Mononuclear cell (primary cell): Measurements from ENCODE around the gene GASK1A. TPM values are rescaled to one million over a fixed set of nuclear protein-coding genes. Genes with fewer than 3 reads are reported as not detected.
"Not testable (repeated sequence)": the region's sequence is repeated elsewhere in the genome, so short reads cannot be mapped to it uniquely, and the experiment has no call there.

Experiments
- H3K27me3 ChIP-seq: 2 replicates; pipeline ENCODE4 v1.6.0; 2011; ENCODE audit warnings: low read length, control low read depth; ENCODE audit not compliant: insufficient read depth
- H3K4me1 ChIP-seq: 2 replicates; pipeline ENCODE4 v1.5.1; 2011; ENCODE audit warnings: mild to moderate bottlenecking, low read length, control low read depth; ENCODE audit not compliant: insufficient read depth
- H3K4me3 ChIP-seq: 2 replicates; pipeline ENCODE4 v1.5.1; 2011; ENCODE audit warnings: mild to moderate bottlenecking, low read length, moderate library complexity
- H3K9me3 ChIP-seq: 2 replicates; pipeline ENCODE4 v1.5.1; 2011; ENCODE audit warnings: low read depth, mild to moderate bottlenecking, control low read depth, low read length
- total RNA-seq: library from RNA; depleted of rRNA; stranded (reverse); fragments of >200 nt; gene quantifications from one replicate; pipeline ENCODE4 v1.2.3, GENCODE V29; 2012

Gene GASK1A
- total RNA-seq, 1 donor: 0.10 TPM

DNA sequence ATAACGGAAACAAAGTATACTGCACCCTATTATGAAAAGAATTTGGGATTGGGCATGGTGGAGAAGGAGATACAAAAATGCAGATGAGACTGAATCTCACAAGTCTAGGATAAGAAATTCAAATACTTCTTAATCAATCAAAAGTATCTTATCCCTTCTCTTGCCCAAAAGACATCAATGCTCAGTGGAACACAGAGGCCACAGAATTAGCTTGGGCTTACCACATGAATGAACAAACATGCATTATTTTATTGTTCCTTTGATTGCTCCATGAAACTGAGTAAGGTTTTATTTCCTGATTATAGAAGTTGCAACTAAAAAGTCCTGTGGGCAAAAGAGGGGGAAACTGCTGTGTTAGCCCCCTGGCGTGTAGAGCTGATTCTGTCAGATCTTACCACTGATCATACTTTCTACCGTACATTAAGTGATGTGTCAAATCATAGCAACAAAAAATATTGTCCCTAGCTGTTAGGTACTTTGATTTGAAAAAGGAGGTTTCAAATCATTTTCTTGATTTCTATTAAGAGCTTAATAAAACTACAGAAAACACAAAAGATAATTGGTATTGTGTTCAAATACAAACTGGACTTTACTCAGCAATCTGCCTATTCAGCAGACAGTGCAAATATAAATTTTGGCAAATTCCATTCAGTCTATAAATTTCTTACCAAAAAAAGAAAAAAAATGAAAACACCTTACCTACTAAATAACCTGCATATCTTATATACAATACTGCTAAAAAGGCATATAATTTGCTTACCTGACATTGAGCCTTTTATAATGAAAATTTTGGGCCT, 7.9 kb upstream of the GASK1A start:
- no peaks in the 10 kb centered on the region for H3K27me3 ChIP-seq
- no peak overlapping the region for H3K4me3 ChIP-seq
- no peaks in the 10 kb centered on the region for H3K4me1 ChIP-seq
- no peaks in the 10 kb centered on the region for H3K9me3 ChIP-seq

DNA sequence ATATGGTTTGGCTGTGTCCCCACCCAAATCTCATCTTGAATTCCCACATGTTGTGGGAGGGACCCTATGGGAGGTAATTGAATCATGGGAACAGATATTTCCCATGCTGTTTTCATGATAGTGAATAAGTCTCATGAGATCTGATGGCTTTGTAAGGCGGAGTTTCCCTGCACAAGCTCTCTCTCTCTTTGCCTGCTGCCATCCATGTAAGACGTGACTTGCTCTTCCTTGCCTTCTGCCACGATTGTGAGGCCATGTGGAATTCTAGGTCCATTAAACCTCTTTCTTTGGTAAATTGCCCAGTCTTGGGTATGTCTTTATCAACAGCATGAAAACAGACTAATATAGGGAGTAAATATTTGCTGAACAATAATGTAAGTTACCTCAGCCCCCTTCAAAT, 4.2 kb upstream of the GASK1A start:
- Histone ChIP-seq H3K27me3 (peaks cover 19% of the 10 kb centered on the region), H3K4me1 (peaks cover 12% of the 10 kb centered on the region)
- not testable (repeated sequence) for H3K9me3 ChIP-seq, H3K4me3 ChIP-seq

DNA sequence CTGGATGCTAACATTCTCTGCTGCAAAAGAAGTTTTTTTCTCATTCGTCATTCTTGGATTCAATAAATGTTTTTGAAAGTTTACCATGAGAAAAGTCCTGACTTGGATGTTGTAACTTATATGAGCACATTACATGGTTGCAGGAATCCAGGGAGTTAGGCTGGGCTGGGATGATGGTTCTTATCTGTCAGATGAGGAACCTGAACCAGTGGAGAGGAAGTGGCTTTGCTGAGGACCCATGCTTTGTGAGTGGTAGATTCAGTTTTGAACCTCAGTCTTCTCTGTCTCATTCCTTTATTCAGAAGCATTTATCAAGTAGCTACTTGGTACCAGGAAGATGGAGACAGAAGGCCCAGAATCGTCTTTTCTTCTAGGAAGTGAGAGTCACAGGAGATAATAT, 3.7 kb upstream of the GASK1A start:
- peaks cover 24% of the 10 kb centered on the region for H3K27me3 ChIP-seq
- peaks cover 14% of the 10 kb centered on the region for H3K4me1 ChIP-seq
- no peak overlapping the region for H3K4me3 ChIP-seq
- no peaks in the 10 kb centered on the region for H3K9me3 ChIP-seq

DNA sequence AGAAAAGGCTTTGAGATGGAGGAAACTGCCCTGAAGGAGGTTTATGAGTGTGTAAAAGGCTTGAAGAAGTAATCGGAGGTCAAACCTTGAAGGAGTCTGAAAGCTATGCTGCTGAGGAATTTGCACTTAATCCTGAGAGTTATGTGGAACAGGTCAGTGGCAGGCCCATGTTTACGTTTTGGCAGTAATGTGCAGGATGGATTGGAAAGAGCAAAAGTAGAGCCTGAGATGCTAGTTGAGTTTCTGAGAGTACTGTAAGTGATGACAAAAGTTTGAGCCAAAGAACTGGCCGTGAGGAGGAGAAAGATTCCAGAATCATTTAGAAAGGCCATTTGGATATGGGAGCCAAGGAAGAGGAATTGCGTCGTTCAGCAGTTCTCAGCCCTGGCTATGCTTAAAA, 3.2 kb upstream of the GASK1A start:
- no peaks in the 10 kb centered on the region for H3K9me3 ChIP-seq
- H3K27me3 ChIP-seq: peaks cover 29% of the 10 kb centered on the region
- H3K4me3 ChIP-seq: no peak overlapping the region
- peaks cover 14% of the 10 kb centered on the region for H3K4me1 ChIP-seq

DNA sequence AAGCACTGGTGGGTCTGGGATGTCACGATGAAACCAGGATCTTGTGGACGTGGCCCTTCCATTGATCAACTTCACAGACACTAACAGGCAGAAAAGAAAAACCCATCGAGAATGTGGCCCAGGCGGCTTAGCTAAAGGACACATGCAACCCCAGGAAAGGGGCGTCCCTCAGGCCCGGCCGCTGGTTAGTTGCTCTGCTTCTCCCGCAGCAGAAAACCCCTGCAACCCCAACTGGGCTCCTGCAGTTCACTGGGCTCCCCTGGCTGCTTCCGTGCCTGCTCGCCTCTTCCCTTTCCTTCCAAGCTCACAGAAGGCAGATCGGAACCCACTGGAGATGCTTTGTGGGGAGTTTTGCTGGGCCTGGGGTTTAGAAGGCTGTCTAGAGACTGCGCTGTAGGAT, 1.1 kb downstream of the GASK1A start:
- no peak overlapping the region for H3K4me3 ChIP-seq
- H3K4me1 ChIP-seq: peaks cover 14% of the 10 kb centered on the region
- peaks cover 37% of the 10 kb centered on the region for H3K27me3 ChIP-seq
- H3K9me3 ChIP-seq: no peaks in the 10 kb centered on the region

DNA sequence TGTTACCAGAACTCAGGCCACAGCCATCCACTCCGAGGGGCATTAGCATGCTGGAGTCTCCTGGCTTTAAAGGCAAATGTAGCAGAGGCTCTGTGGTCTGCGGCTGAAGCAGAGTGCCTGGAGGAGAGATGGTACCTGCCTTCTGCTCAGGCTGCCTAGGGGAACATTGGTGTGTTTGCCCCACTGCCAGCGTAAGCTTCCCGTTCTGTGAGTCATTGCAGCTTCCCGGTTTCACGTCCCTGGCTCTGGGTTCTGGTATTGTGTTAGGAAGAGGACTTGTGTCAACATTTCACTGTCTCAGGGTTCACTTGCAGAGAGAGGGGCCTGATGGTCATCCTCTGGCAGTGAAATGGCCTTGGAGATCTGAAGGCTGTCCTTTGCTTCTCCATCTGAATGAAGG, 1.8 kb downstream of the GASK1A start:
- H3K9me3 ChIP-seq: no peaks in the 10 kb centered on the region
- H3K4me1 ChIP-seq: peaks cover 14% of the 10 kb centered on the region
- H3K4me3 ChIP-seq: no peak overlapping the region
- peaks cover 37% of the 10 kb centered on the region for H3K27me3 ChIP-seq

DNA sequence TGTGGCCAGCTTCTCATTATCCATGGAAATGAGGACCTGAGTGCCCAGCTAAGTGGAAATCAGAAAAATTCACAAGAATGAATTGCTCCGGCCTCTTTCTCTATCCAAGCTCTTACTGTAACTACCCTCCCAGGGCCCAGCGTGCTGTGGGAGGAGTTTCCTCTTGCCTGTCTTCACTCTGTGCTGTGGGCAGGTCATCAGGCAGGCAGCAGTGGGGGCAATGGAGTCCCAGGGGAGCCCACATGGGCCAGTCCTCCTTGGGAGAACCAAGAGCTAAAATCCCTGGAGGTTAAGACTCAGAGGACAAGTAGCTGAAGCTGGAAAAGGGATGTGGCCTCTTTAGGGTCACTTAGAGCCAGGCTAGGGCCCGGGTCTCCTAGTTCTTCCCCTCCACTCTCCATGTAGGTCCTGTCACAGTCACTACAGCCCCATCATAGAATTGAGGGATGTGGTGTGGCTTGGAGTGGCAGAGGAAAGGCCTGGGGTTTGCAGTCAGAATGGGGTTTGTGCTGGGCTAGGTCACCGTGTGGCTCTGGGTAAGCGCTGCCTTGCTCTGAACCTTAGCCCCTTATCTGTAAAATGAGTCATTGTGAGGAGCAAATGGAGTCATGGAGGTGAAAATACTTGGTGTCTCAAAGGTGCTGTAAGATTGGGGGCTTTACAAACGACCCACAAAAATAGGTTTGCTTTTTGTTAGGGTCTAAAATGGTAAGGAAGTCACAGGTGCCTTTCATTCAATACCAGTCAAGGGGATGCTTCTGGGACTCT, 3.7 kb downstream of the GASK1A start:
- no peak overlapping the region for H3K4me3 ChIP-seq
- H3K27me3 ChIP-seq: peaks cover 36% of the 10 kb centered on the region
- H3K4me1 ChIP-seq: peaks cover 14% of the 10 kb centered on the region
- H3K9me3 ChIP-seq: no peaks in the 10 kb centered on the region

DNA sequence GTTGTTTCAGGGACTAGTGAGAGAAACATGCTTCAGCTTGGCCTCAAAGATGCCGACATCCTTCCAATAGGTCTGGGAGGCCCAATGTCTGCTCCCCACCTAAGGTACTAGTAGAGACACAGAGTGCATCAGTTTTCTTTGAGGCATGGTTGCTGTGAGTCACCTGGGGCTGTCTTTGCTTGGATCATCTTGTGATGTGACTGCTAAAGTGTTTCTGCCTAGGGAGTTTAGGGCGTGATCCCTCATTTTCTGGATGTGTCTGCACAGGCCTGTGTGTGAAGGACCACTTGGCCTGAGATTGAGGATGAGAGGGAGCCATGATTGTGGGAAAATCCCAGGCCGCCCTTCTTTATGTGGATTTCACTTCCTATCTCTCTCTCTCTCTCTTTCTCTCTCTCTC, 4.8 kb downstream of the GASK1A start:
- H3K4me3 ChIP-seq: no peak overlapping the region
- H3K27me3 ChIP-seq: peaks cover 25% of the 10 kb centered on the region
- H3K9me3 ChIP-seq: no peaks in the 10 kb centered on the region
- peaks cover 11% of the 10 kb centered on the region for H3K4me1 ChIP-seq

DNA sequence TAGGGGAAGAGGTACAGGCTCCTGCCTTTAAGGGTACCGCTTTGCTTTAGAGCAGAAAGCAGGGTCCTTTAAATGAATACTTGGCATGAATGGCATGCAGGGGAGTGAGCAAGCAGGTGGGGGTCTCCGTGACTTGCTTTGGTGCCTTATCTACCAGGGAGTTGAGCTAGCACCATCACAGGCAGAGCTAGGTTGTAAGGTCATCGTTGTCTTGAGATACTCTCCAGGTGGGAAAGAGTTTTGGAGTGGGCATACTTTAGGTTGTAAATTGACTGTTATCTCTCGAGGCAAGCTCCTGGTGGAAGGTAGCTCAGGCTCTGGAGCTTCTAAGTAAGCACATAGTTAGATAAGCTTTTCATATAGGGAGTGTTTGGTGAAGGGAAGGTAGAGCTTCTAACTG, 5.6 kb downstream of the GASK1A start:
- no peaks in the 10 kb centered on the region for H3K9me3 ChIP-seq
- no peak overlapping the region for H3K4me3 ChIP-seq
- peaks cover 20% of the 10 kb centered on the region for H3K27me3 ChIP-seq
- peaks cover 4% of the 10 kb centered on the region for H3K4me1 ChIP-seq

DNA sequence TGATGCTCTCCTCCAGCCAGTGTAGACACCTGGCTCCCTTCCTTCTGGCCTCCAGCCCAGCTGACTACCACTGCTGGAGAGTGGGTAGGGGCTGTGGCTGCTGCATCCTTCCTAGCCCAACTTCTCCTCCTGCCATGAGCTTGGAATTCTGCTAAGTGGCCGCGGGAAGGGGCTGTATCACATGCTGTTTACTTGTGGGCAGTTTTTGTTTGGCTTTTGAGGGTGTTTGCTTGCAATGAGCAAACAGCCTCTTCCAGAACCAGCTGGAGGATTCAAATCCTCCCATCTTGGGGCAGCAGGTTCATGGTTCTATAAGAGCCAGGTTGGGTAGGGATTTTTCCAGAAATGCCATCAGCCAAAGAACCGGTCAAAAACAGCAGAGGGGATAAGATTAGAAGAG, 9.0 kb downstream of the GASK1A start:
- H3K27me3 ChIP-seq: no peaks in the 10 kb centered on the region
- H3K9me3 ChIP-seq: no peaks in the 10 kb centered on the region
- H3K4me1 ChIP-seq: no peaks in the 10 kb centered on the region
- no peak overlapping the region for H3K4me3 ChIP-seq

DNA sequence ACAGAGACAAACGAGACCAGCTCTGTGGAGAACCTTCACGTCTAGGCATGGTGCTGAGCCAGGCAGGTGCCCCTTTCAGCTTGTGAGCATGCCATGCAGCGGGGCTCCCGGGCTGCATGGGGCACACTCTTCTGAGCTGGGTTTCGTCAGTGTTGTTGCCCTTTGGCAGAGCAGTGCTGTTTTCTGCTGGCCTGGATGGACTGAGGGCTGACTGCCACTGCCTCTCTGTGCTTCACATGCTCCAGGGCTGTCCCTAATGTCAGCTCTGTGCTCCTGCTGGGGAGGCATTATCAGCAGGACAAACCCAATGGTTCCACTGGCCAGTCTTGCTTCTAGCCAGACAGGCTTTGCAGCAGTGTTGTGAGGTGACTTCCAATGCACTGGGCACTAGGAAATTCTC, 9.5 kb downstream of the GASK1A start:
- no peaks in the 10 kb centered on the region for H3K27me3 ChIP-seq
- H3K9me3 ChIP-seq: no peaks in the 10 kb centered on the region
- H3K4me3 ChIP-seq: no peak overlapping the region
- no peaks in the 10 kb centered on the region for H3K4me1 ChIP-seq

DNA sequence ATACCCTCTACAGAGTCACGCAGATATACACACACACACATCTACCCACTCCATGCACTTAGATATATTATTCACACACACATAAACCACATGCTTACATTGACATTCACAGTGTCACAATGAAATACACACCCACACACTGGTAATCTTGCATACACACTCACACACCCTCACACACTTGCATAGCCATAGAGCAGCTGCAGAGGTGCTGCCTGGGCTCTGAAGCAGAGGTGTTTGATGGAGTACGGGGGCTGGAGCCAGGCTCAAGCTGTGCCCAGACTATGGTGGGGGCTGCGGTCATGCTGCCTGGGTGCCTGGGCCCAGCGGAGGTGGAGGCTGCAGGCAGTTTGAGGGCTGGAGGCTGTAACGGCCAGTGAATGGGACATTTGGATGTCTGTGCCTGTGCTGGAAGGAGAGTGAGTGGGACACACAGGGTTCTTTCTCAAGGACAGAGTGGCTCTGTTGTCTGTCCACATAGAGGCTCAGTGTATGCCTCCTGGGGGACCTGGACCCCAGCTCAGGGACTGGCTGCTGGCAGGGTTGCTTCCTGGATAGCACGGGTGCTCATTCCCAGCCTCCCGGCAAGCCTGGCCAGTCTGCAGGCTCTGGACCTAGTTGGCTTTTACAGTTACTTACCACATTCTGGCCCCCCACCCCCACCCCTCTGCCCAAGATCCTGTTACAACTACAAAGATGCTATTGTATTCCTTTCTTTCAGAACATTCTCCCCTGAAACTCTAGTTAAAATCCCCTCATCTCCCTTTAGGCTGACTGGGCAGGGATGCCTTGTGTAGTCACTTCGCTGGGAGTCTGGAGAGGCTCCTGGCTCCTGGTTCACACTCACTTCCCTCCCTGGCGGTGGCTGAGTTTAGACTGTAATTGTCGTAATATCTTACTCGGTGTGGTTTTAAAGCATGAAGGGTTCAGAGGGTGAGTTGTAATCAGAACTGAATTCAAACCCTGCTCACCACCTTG, 12.5 kb downstream of the GASK1A start:
- H3K9me3 ChIP-seq: no peaks in the 10 kb centered on the region
- H3K27me3 ChIP-seq: no peaks in the 10 kb centered on the region
- no peak overlapping the region for H3K4me3 ChIP-seq
- H3K4me1 ChIP-seq: no peaks in the 10 kb centered on the region

DNA sequence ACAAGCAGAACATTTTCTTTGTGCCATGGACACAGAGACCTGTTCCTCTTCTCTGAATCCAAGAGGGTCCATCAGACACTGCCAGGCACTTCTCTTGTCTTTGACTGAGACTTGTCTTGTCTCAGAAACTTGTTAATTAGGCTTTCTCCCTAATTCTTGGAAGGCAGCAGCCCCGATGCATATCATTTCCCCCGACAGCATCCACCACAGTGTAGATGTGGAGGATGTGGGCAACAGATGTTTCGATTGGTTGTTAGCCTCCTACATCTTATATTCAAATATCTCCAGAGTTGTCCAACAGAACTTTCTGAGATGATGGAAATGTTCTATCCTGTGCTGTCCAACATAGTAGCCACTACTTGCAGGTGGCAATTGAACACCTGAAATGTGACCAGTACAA, 15.5 kb downstream of the GASK1A start:
- Histone ChIP-seq H3K4me3 (no peak overlapping the region), H3K27me3 (no peaks in the 10 kb centered on the region), H3K9me3 (no peaks in the 10 kb centered on the region), H3K4me1 (no peaks in the 10 kb centered on the region)

DNA sequence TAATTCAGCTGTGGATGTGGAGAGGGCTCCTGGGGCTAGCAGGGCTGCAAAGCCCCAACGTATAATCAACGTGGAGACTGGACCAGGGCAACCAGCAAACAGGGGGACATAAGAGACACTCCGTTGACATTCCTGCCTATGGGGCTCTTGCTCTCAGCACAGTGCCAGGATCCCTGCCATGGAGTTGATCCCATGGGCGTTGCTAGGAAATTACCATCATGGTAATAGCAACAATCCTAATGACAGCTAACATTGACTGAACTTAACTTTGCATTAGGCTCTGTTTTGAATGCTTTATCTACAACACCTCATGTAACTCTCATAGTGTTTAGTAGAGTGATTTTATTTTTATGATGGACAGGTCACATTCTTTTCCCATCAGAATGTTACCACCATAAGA, 16.9 kb downstream of the GASK1A start:
- Histone ChIP-seq H3K27me3 (no peaks in the 10 kb centered on the region), H3K9me3 (no peaks in the 10 kb centered on the region), H3K4me3 (no peak overlapping the region), H3K4me1 (no peaks in the 10 kb centered on the region)

DNA sequence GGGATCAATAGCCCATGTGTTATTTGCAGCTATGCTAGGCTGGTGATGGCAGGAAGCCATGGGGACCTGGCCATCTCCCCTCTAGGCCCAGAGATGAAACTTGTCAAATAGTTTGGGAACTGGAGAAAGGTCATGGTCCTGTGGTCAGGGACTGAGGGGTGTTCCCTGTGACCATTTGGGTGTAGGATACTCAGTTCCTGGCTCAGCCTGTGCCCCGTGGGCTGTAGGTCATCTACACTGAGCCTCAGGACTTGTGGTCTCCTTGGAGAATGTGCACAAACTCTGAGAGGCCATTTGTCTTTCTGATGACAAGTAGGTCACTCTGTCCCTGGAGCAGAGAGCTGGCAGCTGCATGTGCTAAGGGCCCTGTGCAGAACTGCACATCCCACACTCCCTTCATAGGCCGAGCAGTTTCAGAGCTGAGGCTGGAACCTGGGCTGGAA, 17.5 kb downstream of the GASK1A start:
- no peaks in the 10 kb centered on the region for H3K27me3 ChIP-seq
- no peak overlapping the region for H3K4me3 ChIP-seq
- no peaks in the 10 kb centered on the region for H3K4me1 ChIP-seq
- H3K9me3 ChIP-seq: no peaks in the 10 kb centered on the region
